CD14-positive monocyte (primary cell): ENCODE measurements around the gene FLAD1. TPM values are rescaled to one million over a fixed set of nuclear protein-coding genes. Genes with fewer than 3 reads are reported as not detected.

Experiments
- DNase-seq, 3 donors: peaks; one replicate each; pipeline ENCODE4 v3.0.0-alpha.2; 2011 to 2022
- H2AFZ ChIP-seq: 2 replicates; pipeline ENCODE4 v1.6.0; 2012; ENCODE audit warnings: mild to moderate bottlenecking, low read depth, low read length, inconsistent platforms; ENCODE audit not compliant: insufficient read depth, poor library complexity, severe bottlenecking
- H3K27ac ChIP-seq, 2 donors: 1 replicate in 1 of 2; 2 replicates in 1 of 2; pipeline ENCODE4 v1.5.1; 2012 to 2013; ENCODE audit warnings: low read length in 2 of 2, control low read depth in 1 of 2, inconsistent platforms in 1 of 2, low read depth in 1 of 2, mild to moderate bottlenecking in 1 of 2
- H3K27me3 ChIP-seq, 2 donors: one replicate each; pipeline versions ENCODE4 v1.6.0 to v1.6.1; 2011 to 2013; ENCODE audit warnings: low read length in 2 of 2; ENCODE audit not compliant: control insufficient read depth in 2 of 2, insufficient read depth in 2 of 2
- H3K36me3 ChIP-seq, 2 donors: replicated peaks in 1 of 2; 1 replicate in 1 of 2; 2 replicates in 1 of 2; pipeline versions ENCODE4 v1.5.1 to v1.6.1; 2012 to 2013; ENCODE audit warnings: low read length in 2 of 2, control low read depth in 1 of 2, inconsistent platforms in 1 of 2, mild to moderate bottlenecking in 1 of 2; ENCODE audit not compliant: insufficient read depth in 2 of 2, control insufficient read depth in 1 of 2
- H3K4me1 ChIP-seq, 2 donors: 1 replicate in 1 of 2; 2 replicates in 1 of 2; pipeline versions ENCODE4 v1.5.1 to v1.6.1; 2012 to 2013; ENCODE audit warnings: low read length in 2 of 2, control low read depth in 1 of 2, inconsistent platforms in 1 of 2, mild to moderate bottlenecking in 1 of 2, moderate library complexity in 1 of 2; ENCODE audit not compliant: insufficient read depth in 2 of 2, control insufficient read depth in 1 of 2
- H3K4me2 ChIP-seq: replicated peaks from 2 replicates; pipeline ENCODE3; 2012; ENCODE audit warnings: low read length, moderate library complexity, mild to moderate bottlenecking; ENCODE audit not compliant: poor library complexity, severe bottlenecking; ENCODE audit errors: extremely low read depth
- H3K4me3 ChIP-seq, 3 experiments: fragments of 200-600 bp in 1 of 3; sonication (generic) in 1 of 3; replicated peaks in 1 of 3; 1 replicate in 2 of 3; 2 replicates in 1 of 3; pipeline ENCODE4 v1.5.1; 2011 to 2013; ENCODE audit warnings: low read length in 3 of 3, mild to moderate bottlenecking in 3 of 3, control low read depth in 2 of 3, low read depth in 2 of 3, inconsistent platforms in 1 of 3, moderate library complexity in 1 of 3
- H3K79me2 ChIP-seq: 2 replicates; pipeline ENCODE4 v1.6.0; 2012; ENCODE audit warnings: mild to moderate bottlenecking, control low read depth, inconsistent platforms, low read length, moderate library complexity; ENCODE audit not compliant: insufficient read depth
- H3K9ac ChIP-seq: 2 replicates; pipeline ENCODE4 v1.6.0; 2017; ENCODE audit warnings: low read length, mild to moderate bottlenecking; ENCODE audit not compliant: insufficient read depth, poor library complexity, severe bottlenecking
- H3K9me3 ChIP-seq, 2 donors: replicated peaks in 1 of 2; 1 replicate in 1 of 2; 2 replicates in 1 of 2; pipeline versions ENCODE4 v1.5.1 to v1.6.1; 2012 to 2013; ENCODE audit warnings: low read length in 2 of 2, control low read depth in 1 of 2; ENCODE audit not compliant: control insufficient read depth in 1 of 2, insufficient read depth in 1 of 2
- H4K20me1 ChIP-seq: 2 replicates; pipeline ENCODE4 v1.6.0; 2012; ENCODE audit warnings: mild to moderate bottlenecking, low read length, control low read depth, moderate library complexity; ENCODE audit not compliant: insufficient read depth
- H3K27ac Mint-ChIP-seq, 7 donors: one replicate each; pipeline ENCODE4 v1.8.0; 2020; ENCODE audit warnings: mild to moderate bottlenecking in 7 of 7, mixed read lengths in 7 of 7, moderate library complexity in 6 of 7, inconsistent platforms in 2 of 7
- H3K27me3 Mint-ChIP-seq, 3 donors: one replicate each; pipeline ENCODE4 v1.8.0; 2021 to 2022; ENCODE audit warnings: low read depth in 3 of 3, mild to moderate bottlenecking in 3 of 3, mixed read lengths in 3 of 3, moderate library complexity in 3 of 3, inconsistent platforms in 1 of 3
- H3K36me3 Mint-ChIP-seq, 2 donors: one replicate each; pipeline ENCODE4 v1.8.0; 2020; ENCODE audit warnings: mixed read lengths in 2 of 2, inconsistent platforms in 1 of 2, mild to moderate bottlenecking in 1 of 2
- H3K4me1 Mint-ChIP-seq: one replicate; pipeline ENCODE4 v1.8.0; 2020; ENCODE audit warnings: mild to moderate bottlenecking, mixed read lengths
- H3K4me3 Mint-ChIP-seq, 2 donors: one replicate each; pipeline ENCODE4 v1.8.0; 2020; ENCODE audit warnings: mild to moderate bottlenecking in 2 of 2, mixed read lengths in 2 of 2, moderate library complexity in 1 of 2
- H3K9me3 Mint-ChIP-seq, 7 donors: one replicate each; pipeline ENCODE4 v1.8.0; 2020 to 2022; ENCODE audit warnings: mixed read lengths in 7 of 7, mild to moderate bottlenecking in 6 of 7, moderate library complexity in 6 of 7, inconsistent platforms in 2 of 7
- WGBS: methylation state at CpG from one replicate; pipeline ENCODE4 v1.1.5; 2013; ENCODE audit warnings: missing lambda C conversion rate; ENCODE audit not compliant: insufficient coverage; 5-methylcytosine and 5-hydroxymethylcytosine counted together
- intact Hi-C, 2 donors: fragments of 100-400 bp; cut with micrococcal nuclease; formaldehyde crosslinking; loops; one replicate each; pipeline versions ENCODE4 v1.15.0 to v1.15.1; 2023
- polyA plus RNA-seq, 3 donors: library from polyadenylated mRNA; depleted of rRNA in 1 of 3; unstranded in 2 of 3; stranded (reverse) in 1 of 3; fragments of 300-500 nt in 2 of 3; fragments of >200 nt in 1 of 3; fragmentation: Illumina TruSeq in 2 of 3; gene quantifications; 1 replicate in 2 of 3; 2 replicates in 1 of 3; pipeline ENCODE4 v1.2.3, GENCODE V29; 2012 to 2021
- TF ChIP-seq, protein P1 (sequence below): fragments of 200-600 bp; IDR thresholded peaks from one replicate; pipeline ENCODE4 v1.8.0; 2022; ENCODE audit warnings: antibody characterized with exemption, mild to moderate bottlenecking

FLAD1 gene
- polyA plus RNA-seq, 3 donors, result 31.5 to 41.6 (median 35.1) TPM

DNA sequence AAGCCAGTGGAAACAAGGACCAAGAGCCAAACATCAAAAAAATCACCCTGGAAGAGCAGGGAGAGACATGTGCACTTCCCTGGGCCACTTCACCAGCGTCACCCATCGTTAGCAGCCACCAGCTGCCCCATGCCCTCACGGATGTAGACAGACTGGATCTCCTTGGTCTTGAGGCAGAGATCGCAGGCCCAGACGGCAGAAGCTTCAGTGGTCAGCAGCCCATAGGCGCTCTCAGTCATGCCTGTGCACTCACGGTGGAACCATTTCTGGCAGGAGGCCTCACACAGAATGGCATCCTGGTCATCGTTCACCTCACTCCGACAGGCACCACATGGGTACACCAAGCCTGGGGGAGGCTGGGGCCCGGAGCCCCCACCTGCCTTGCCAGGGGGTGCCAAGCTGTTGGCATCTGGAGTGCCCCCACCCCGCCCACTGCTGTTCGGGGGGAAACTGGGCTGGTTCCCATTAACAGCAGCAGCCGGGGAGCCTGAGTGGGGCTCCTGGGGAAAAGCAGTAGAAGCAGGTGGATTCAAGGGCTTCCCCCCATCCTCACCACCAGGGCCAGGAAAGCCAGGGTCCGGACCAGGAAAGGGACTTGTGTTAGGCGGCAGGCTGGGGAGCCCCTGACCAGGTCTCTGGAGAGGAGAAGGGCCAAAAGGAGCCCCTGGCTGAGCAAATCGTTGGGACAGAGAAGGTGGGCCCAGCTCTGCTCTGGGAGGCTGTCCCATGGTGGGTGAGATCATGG lies 24.3 kb upstream of the FLAD1 start:
- Mint-ChIP-seq H3K4me1 (peaks cover 54% of the 10 kb centered on the region), H3K36me3 (peaks cover 16 to 21% of the 10 kb centered on the region in 2 donors), H3K27ac (peak overlapping the region in 1 of 7 donors; percentile 66), H3K4me3 (no peak overlapping the region), H3K9me3 (no peaks in the 10 kb centered on the region), H3K27me3 (peaks cover 0 to 3% (median 1%) of the 10 kb centered on the region in 3 donors)
- H3K79me2 ChIP-seq, result peaks cover 50% of the 10 kb centered on the region
- peak overlapping the region in 1 of 2 donors; percentile 1 for H3K27ac ChIP-seq
- no peak overlapping the region for H3K4me3 ChIP-seq
- intact Hi-C loops, result no loop called here
- WGBS, result 97% methylated on average over 12 of the region's 16 CpGs
- peaks cover 40% of the 10 kb centered on the region for H4K20me1 ChIP-seq
- DNase-seq, result no peak
- H3K4me1 ChIP-seq, result peaks cover 42 to 59% of the 10 kb centered on the region in 2 donors
- TF ChIP-seq, protein P1, sequence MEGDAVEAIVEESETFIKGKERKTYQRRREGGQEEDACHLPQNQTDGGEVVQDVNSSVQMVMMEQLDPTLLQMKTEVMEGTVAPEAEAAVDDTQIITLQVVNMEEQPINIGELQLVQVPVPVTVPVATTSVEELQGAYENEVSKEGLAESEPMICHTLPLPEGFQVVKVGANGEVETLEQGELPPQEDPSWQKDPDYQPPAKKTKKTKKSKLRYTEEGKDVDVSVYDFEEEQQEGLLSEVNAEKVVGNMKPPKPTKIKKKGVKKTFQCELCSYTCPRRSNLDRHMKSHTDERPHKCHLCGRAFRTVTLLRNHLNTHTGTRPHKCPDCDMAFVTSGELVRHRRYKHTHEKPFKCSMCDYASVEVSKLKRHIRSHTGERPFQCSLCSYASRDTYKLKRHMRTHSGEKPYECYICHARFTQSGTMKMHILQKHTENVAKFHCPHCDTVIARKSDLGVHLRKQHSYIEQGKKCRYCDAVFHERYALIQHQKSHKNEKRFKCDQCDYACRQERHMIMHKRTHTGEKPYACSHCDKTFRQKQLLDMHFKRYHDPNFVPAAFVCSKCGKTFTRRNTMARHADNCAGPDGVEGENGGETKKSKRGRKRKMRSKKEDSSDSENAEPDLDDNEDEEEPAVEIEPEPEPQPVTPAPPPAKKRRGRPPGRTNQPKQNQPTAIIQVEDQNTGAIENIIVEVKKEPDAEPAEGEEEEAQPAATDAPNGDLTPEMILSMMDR, result no peak
- H3K36me3 ChIP-seq, result peaks cover 22 to 29% of the 10 kb centered on the region in 2 donors
- no peak overlapping the region for H2AFZ ChIP-seq
- no peaks in the 10 kb centered on the region for H3K27me3 ChIP-seq
- no peak overlapping the region for H3K4me2 ChIP-seq
- H3K9me3 ChIP-seq, result no peaks in the 10 kb centered on the region
- no peak overlapping the region for H3K9ac ChIP-seq

- no peaks in the 10 kb centered on the region for H3K9me3 ChIP-seq
- H3K36me3 ChIP-seq, result peaks cover 27 to 34% of the 10 kb centered on the region in 2 donors
- H3K4me1 ChIP-seq, result peaks cover 38 to 55% of the 10 kb centered on the region in 2 donors
- WGBS, result 90% methylated on average over 2 of the region's 7 CpGs
- H3K4me3 Mint-ChIP-seq, result no peak overlapping the region
- H3K4me3 ChIP-seq, result no peak overlapping the region
- TF ChIP-seq, protein P1, result no peak
- peaks cover 49% of the 10 kb centered on the region for H3K4me1 Mint-ChIP-seq
- DNase-seq, result no peak
- H3K9ac ChIP-seq, result no peak overlapping the region
- H2AFZ ChIP-seq, result no peak overlapping the region
- peaks cover 0 to 3% (median 1%) of the 10 kb centered on the region in 3 donors for H3K27me3 Mint-ChIP-seq
- peaks cover 34% of the 10 kb centered on the region for H4K20me1 ChIP-seq
- H3K9me3 Mint-ChIP-seq, result no peaks in the 10 kb centered on the region
- no peaks in the 10 kb centered on the region for H3K27me3 ChIP-seq
- H3K4me2 ChIP-seq, result no peak overlapping the region
- intact Hi-C loops, result no loop called here
- H3K27ac ChIP-seq, result no peak overlapping the region
- H3K36me3 Mint-ChIP-seq, result peaks cover 18 to 26% of the 10 kb centered on the region in 2 donors
- peak overlapping the region in 3 of 7 donors; percentile 36 to 70 (median 50) for H3K27ac Mint-ChIP-seq
- peaks cover 49% of the 10 kb centered on the region for H3K79me2 ChIP-seq
Observed at GRCh38 chr1:154959426-154959780, 23.7 kb upstream of the FLAD1 start.
